GM18526 (cell line): ENCODE results near the gene TBPL1.

Experiments
- POLR2A ChIP-seq: IDR thresholded peaks from 3 replicates; pipeline ENCODE4 v1.6.1; 2011; ENCODE audit not compliant: insufficient read length; ENCODE audit errors: extremely low read depth

The TBPL1 gene

DNA sequence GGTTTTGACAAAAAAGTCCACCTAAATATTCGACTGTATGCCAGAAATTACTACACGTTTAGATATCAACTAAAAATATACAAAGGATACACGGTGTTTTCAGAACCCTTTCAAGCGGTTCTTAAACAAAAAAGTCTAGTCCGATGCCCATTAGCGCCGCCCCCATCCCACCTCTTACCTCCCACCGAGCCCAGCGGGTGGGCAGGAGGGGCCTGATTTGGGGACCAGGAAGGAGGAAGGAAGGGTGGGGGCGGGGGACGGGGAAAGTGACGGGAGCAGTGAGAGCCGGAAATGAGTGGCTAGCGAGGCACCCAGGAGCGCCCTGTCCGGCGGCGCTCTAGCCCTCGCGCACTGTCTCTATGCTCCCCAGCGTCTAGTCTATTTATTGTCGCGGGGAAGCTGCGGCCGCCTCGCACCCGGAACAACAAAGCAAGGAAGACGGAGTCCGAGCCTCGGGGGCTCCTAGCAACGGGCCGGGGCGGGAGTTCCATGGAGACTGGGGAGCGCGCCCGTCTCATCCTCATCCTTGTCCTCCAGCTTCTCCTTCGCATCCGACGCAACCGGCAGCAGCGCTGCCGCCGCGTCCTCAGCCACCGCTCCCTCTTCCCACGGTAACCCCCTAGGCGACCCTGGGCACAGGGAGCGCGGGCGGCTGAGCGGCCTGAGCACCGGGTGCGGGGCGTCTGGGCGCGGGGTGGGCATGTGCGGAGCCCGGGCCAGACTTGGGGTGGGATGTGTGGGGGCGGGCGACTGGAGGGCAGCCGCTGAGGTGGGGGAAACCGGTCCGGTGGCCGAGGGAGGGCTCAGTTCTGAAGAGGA lies at the start of gene TBPL1:
TSS of gene TBPL1 (plus strand) at position 410 of the 819 bp plus-strand sequence. CDS start 26,902 bp downstream, outside the sequence.
- peak; percentile 86 for TF ChIP-seq POLR2A

DNA sequence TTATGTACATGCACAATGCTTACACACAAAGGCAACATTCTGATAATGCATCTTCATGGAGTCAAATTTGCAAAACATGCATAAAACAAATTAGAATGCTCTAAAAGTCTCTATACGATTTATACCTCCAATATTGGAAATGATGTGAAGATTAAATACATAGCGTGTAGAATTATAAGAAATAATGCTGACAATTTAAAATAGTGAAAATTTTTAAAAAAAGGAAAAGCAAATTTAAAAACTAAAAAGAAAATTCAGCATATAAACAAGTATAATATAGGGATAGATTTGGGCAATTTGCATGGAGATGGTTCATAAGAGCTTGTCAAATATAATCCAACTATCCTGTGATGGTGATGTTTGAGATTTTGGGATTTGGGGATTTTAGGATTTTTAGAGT lies 49.2 kb upstream of the TBPL1 start:
- TF ChIP-seq POLR2A: no peak

DNA sequence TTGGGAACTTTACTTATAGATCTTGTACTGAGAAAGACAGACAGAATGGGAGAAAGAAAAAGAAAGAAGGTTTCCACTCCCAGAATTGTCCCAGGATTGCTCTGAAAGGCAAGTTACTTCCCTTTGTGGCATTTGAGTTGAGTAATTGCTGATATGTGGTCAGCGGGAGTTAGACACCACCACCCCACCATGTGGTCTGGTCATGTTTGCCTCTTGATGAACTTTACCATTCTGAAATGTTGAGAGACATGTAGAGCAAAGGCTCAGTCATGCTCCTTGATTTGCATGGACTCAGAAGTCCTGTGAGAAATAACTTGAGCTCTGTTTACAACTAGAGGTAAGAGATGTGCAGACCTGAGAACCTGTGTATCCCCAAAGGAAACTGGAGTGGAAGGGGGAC lies 47.0 kb upstream of the TBPL1 start:
- TF ChIP-seq POLR2A: no peak

DNA sequence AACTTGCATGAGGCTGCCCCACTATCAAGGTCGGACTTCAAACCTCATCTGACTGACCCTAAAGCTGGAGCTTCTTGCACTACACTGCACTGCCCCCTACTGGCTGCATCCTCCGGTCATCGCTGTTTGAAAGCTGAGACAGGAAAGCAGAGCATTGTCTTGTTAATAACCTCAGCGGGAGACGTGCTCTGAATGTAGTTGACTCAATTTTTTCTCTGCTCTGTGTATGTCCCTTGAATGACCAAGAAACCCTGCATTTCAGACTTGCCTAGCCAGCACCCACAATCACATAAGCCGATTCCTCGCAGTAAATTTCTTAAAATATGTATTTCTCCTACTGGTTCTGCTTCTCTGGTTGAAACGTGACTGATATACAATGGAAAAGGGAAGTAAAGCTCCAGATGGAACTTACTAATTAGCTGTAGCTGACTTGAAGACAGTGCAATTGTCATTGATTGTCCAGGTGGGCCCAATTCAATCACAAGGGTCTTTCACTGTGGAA lies 36.3 kb upstream of the TBPL1 start:
- TF ChIP-seq POLR2A: no peak

DNA sequence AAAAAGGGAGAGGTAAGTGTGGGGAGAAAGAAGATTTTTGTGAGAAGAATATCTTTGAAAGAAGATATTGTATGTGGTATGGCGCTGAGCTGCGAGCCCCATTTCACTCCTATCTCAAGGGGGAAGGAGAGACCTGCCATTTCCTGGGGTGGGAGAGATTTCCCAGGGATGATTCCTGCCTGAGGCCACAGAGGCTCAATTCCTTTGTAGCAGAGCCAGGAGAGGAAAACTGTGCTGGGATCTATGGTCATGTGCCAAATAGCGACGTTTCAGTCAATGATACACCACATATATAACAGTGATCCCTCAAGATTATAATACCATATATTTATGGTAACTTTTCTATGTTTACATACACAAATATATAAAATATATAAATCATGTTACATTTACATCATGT lies 35.2 kb upstream of the TBPL1 start:
- TF ChIP-seq POLR2A: no peak

DNA sequence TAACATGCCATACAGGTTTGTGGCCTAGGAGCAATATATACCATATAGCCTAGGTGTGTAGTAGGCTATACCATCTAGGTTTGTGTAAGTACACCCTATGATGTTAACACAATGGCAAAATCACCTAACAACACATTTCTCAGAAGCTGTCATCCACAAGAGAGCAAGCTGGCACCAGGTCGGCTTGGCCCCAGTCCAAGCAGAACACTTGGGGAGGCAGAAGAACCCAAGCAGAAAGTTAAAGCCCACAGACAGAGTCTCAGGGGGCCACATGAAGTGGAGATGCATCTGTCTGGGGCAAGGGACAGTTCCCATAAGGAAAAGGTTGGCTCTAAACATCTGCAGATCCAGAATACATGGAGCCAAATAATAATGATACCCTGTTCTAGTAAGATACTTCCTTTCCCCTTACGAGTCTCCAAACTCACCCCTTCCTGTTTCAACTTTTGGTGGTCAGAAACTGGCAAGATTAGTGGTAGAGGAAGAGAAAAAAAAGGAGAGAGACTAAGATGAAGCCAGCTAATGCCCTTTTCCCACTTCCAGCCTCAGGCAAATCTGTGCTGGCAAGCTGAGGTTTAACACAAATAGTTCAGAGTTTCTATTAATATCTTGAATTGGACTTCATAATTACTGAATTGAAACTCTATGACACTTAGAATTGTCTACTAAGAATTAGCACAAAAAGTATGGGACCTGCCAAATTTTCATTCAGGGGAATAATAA lies 34.7 kb upstream of the TBPL1 start:
- no peak for TF ChIP-seq POLR2A

DNA sequence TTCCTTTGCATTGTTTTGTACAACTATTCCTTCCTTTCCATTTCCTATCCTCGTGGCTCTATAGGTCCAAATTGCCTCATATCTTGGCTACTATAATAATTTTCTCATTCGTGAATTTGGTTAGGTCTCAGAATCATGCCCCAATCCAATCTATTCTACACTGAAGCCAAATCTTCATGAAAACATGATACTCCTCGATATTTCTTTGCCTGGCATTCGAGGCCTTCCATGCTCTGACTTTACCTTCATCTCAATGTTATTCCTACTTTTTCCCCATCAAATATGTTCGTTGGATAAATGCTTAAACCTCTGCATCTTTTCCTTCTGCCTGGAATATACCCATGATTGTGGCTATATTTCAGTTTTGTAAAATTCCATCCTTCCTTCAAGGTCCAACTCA lies 33.7 kb upstream of the TBPL1 start:
- TF ChIP-seq POLR2A: no peak

DNA sequence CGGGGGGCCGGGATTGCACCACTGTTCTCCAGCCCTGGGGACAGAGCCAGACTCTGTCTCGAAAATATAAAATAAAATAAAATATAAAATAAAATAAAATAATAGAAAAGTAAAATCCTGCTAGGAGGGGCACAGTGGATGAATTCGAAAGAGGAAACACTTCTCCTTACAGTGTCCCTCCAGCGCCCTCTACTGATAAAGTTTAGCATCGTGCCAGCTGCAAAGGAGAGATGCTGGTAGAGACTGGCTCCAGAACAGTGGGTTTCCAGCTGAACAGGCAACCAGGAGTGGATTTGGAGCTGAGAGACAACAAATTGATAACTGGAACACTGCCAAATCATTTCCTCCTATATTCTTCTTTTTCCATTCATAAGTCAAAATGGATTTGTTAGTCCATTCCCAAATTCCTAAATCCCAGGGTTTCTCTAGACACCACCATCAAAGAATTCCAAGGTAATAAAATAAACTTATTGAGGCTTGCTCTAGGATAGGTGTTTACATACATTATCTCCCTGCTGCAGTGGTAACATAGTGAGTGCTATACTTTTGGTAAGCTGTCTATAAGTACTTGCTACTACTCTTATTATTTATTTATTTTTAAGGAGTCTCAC lies 31.7 kb upstream of the TBPL1 start:
- no peak for TF ChIP-seq POLR2A

DNA sequence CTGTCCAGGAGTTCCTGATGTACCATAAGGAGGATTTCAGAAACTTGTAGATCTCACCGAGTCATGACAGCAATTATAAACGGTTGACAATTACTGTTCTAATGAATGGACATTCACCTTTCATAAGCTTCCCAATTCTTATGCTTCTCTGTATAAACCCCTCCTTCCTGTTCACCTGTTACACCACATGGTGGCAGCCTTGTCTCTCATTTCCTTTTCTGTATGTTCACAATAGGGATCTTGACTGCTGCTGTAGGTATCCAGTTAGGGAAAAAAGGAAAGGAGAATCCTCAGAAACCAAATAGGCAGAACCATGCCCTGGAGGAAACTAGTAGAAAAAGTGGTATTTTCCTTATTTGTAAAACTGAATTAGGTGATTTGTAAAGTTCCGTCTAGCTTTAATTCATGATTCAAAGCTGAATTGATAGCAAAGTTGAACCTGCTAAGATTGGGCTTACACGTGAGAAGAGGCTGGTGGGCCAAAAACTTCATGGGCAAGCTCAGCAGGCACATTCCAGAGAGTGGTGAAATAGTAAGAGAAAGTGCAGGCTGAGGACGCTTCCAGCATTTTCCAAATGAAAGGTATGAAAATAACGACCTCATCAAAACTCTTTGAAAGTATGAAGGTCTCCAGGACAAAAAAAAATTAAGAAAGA lies 29.0 kb upstream of the TBPL1 start:
- TF ChIP-seq POLR2A: no peak

DNA sequence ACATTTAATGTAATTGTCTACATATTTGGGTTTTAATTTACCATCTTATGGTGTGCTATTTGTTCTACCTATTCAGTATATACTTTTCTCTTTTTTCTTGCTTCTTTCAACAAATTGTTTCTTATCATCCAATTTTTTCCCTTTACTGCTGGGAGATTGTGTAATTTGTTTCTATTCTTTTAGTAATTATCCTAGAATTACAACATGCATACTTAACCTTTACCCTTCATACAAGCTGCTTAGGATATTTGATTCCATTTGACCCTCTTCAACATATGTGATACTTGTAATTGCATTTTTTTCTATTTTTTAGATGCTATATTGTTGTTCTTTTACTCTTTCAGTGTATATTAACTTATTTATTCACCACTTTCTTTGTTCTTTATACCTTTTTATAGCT lies 15.1 kb upstream of the TBPL1 start:
- TF ChIP-seq POLR2A: no peak

DNA sequence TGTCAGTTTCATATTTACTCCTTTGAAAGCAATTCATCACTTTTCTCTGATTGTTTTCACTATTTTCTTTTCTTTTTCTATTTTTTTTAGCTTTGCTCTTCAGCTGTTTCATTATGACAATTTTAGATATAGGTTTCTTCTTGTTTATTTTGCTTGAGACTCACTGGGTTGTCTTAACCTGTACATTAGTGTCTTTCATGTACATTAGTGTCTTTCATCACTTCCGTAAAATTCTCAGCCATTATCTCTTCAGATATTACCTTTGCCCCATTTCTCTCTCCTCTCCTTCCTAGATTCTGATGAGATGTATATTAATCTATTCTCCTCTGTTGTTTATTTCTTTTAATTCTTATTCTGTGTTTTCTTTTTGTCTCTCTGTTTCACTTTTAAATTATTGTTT lies 14.5 kb upstream of the TBPL1 start:
- TF ChIP-seq POLR2A: no peak

DNA sequence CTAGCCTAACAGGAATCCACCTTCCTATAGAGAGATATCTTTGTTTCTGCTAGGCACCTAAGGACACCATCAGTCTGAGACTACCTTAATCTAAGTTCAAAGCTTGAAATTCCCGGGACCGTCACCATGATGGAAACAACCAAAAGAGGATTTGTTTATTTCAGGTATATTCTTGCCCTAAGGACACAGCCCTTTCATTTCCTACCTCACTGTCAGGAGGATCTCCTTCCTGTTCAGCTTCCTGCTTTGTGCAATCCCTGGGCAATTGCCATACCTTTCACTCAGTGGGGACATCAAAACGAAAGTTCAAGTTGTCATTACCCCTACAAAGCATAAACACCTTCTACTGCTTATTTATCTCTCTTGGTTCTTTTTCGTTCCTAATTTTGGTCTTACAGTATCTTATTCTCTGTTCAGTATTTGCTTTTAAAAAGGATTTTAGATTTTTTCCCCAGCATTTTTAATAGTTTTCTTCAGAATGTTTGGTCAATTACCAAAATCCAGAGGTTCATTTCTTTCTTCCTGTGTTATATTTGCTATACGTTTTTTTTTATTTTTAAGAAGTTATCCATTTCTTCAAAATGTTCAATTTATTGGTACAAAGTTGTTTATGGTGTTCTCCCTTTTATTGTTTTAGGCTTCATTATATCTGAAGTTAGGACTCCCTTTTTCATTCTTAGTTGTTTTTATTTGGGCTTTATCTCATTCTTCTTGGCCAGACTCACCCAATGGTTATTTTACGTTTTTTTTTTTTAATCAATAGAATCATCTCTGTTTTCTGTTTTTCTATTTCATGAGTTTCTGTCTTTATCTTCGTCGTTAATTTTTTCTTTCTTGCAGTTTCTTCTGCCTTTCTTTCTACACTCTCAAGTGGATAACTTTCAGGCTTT lies 13.0 kb upstream of the TBPL1 start:
- TF ChIP-seq POLR2A: no peak

DNA sequence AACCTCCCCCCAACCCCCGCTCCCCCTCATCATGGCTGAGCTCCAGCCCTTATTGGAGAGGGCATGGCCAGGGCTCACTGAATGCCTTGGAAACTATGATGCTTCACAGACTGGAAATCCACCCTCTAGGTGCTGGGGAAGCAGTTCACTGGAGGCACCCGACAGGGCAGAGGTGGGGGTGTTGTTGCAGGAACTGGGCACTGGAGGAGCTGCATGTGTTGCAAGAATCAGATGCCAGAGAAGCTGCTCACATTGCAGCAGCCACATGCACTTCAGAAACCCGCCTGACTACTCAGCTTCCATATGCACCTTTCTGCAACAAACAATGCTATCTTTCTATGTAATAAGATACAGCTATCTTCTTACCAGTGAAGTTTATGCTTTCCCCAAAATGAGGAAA lies 7.9 kb upstream of the TBPL1 start:
- no peak for TF ChIP-seq POLR2A

DNA sequence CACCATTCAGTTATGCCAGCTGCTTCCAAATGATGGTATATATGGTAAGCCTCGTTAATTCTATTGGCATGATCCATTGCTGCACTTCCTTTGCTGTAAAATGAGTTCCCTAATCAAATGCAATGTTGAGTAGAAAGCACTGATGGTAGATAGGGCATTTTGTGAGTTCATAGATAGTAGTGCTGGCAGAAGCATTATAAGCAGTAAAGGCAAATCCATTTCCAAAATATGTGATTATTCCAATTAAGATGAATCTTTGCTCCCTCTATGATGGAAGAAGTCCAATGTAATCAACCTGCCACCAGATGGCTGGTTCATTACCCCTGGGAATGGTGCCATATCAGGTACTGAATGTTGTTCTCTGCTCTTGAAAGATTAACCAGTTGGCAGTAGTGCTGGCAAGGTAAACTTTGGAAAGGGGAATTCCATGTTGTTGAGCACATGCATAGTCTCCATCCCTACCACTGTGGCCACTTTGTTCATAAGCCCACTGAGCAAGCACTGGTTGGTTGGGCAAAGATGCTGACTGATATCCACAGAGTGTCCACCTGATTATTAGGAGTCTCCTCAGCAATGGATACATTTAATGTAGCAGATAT lies 5.6 kb upstream of the TBPL1 start:
- TF ChIP-seq POLR2A: no peak
